NCI-H2107 treated with DMSO at 0.1 percent for 48 hours (cell line): Measurements from ENCODE around the gene STIM1.
"Not testable (repeated sequence)": the region's sequence is repeated elsewhere in the genome, so short reads cannot be mapped to it uniquely, and the experiment has no call there.

Experiments
- DNase-seq: peaks from one replicate; lab custom pipeline; 2025; ENCODE audit not compliant: unreplicated experiment; lab: John Stamatoyannopoulos, UW

Gene STIM1

GRCh38 chr11:4093519-4094347 lies 238.3 kb downstream of the STIM1 start:
- no peak for DNase-seq

- DNase-seq, result peak; percentile 92
Observed at GRCh38 chr11:4094348-4095291, 239.2 kb downstream of the STIM1 start, which contains the start of gene RRM1. RRM1 (plus strand) TSS chr11:4094799; CDS start chr11:4095013, 214 bp downstream.

- DNase-seq, result no peak
Observed at GRCh38 chr11:4095509-4096230, 240.2 kb downstream of the STIM1 start.

GRCh38 chr11:4098026-4098621 lies 242.7 kb downstream of the STIM1 start:
- DNase-seq, result no peak

GRCh38 chr11:4102711-4103110 lies 247.2 kb downstream of the STIM1 start:
- DNase-seq, result no peak

GRCh38 chr11:4103269-4103668 lies 247.8 kb downstream of the STIM1 start:
- no peak for DNase-seq

GRCh38 chr11:4105916-4106315 lies 250.5 kb downstream of the STIM1 start:
- no peak for DNase-seq

- DNase-seq, result no peak
Observed at GRCh38 chr11:4111834-4112233, 256.4 kb downstream of the STIM1 start.

GRCh38 chr11:4115128-4115527 lies 259.7 kb downstream of the STIM1 start:
- DNase-seq, result no peak

GRCh38 chr11:4118107-4118506 lies 262.6 kb downstream of the STIM1 start:
- no peak for DNase-seq

- DNase-seq, result no peak
Observed at GRCh38 chr11:4123218-4123617, 267.8 kb downstream of the STIM1 start.

- DNase-seq, result no peak
Observed at GRCh38 chr11:4125141-4125540, 269.7 kb downstream of the STIM1 start.

- DNase-seq, result no peak
Observed at GRCh38 chr11:4127357-4127756, 271.9 kb downstream of the STIM1 start.

GRCh38 chr11:4130219-4130618 lies 274.8 kb downstream of the STIM1 start:
- not testable (repeated sequence) for DNase-seq

- no peak for DNase-seq
Observed at GRCh38 chr11:4134806-4135205, 279.3 kb downstream of the STIM1 start.

- no peak for DNase-seq
Observed at GRCh38 chr11:4138497-4138896, 283.0 kb downstream of the STIM1 start.

- DNase-seq, result no peak
Observed at GRCh38 chr11:4140067-4140636, 284.7 kb downstream of the STIM1 start.
